Gastroesophageal sphincter (tissue), 4 donors: ENCODE results near the gene DPM3. TPM values are rescaled to one million over a fixed set of nuclear protein-coding genes. Genes with fewer than 3 reads are reported as not detected.
"Not testable (repeated sequence)": the region's sequence is repeated elsewhere in the genome, so short reads cannot be mapped to it uniquely, and the experiment has no call there.

Source experiments
- ATAC-seq: fragments of 150-250 bp; one replicate; pipeline ENCODE4 v1.9.1; 2016; ENCODE audit warnings: mild to moderate bottlenecking, moderate library complexity
- H3K27ac ChIP-seq, 4 donors: fragments of 200-600 bp; sonication (generic) in 3 of 4; 1 replicate in 3 of 4; 2 replicates in 1 of 4; pipeline ENCODE4 v1.5.1; 2016 to 2019
- H3K27me3 ChIP-seq: fragments of 200-600 bp; sonication (generic); one replicate; pipeline ENCODE4 v1.5.1; 2019
- H3K36me3 ChIP-seq, 2 donors: fragments of 200-600 bp; sonication (generic); one replicate each; pipeline ENCODE4 v1.5.1; 2019; ENCODE audit warnings: control low read depth in 1 of 2
- H3K4me1 ChIP-seq, 3 donors: fragments of 200-600 bp; sonication (generic); 1 replicate in 2 of 3; 2 replicates in 1 of 3; pipeline ENCODE4 v1.5.1; 2016 to 2019; ENCODE audit warnings: control low read depth in 2 of 3
- H3K4me3 ChIP-seq, 2 donors: fragments of 200-600 bp; sonication (generic); one replicate each; pipeline ENCODE4 v1.5.1; 2019; ENCODE audit warnings: mild to moderate bottlenecking in 1 of 2, moderate library complexity in 1 of 2
- H3K9me3 ChIP-seq, 3 donors: fragments of 200-600 bp; sonication (generic); one replicate each; pipeline ENCODE4 v1.5.1; 2017 to 2019; ENCODE audit warnings: control low read depth in 2 of 3
- CTCF ChIP-seq, 4 experiments: fragments of 200-600 bp in 2 of 4; fragments of 450-650 bp in 2 of 4; sonication (generic) in 1 of 4; IDR thresholded peaks; one replicate each; pipeline ENCODE4 v1.5.1; 2017 to 2019; ENCODE audit warnings: antibody characterized with exemption in 4 of 4, mild to moderate bottlenecking in 2 of 4, moderate library complexity in 2 of 4
- EP300 ChIP-seq: sonication (generic); formaldehyde crosslinking; IDR thresholded peaks from one replicate; pipeline ENCODE4 v1.6.1; 2017; ENCODE audit warnings: antibody characterized with exemption, mild to moderate bottlenecking
- POLR2A ChIP-seq, 2 donors: fragments of 450-650 bp; IDR thresholded peaks; one replicate each; pipeline ENCODE4 v1.6.1; 2017; ENCODE audit warnings: antibody characterized with exemption in 2 of 2, mild to moderate bottlenecking in 2 of 2, moderate library complexity in 1 of 2
- POLR2AphosphoS5 ChIP-seq: sonication (generic); formaldehyde crosslinking; IDR thresholded peaks from one replicate; pipeline ENCODE4 v1.6.1; 2017; ENCODE audit warnings: antibody characterized with exemption
- WGBS, 2 donors: methylation state at CpG; one replicate each; pipeline ENCODE4 v1.1.5; 2018; ENCODE audit warnings: low coverage in 1 of 2; 5-methylcytosine and 5-hydroxymethylcytosine counted together
- total RNA-seq, 4 donors: library from RNA; depleted of rRNA; stranded (reverse); fragments of >200 nt; gene quantifications; one replicate each; pipeline ENCODE4 v1.1.0, GENCODE V29; 2016

The DPM3 gene
- 100 to 1,000 TPM in 2 of 4 donors, 10 to 100 TPM in 2; 57.9 to 128 (median 87.7) TPM for total RNA-seq

- peaks cover 0 to 50% (median 18%) of the 10 kb centered on the region in 3 donors for H3K4me1 ChIP-seq
- WGBS, 2 donors: 0 to 1% methylated on average over 6 to 16 of the region's 42 CpGs
- H3K36me3 ChIP-seq: peaks cover 0 to 13% of the 10 kb centered on the region in 2 donors
- peak within 1 kb of the TSS; percentile 65 to 96 (median 90) for H3K27ac ChIP-seq
- ATAC-seq: peak; percentile 75
- no peaks in the 10 kb centered on the region for H3K9me3 ChIP-seq
- TF ChIP-seq EP300 (no peak), POLR2A (IDR thresholded peaks at IDR 0.05) (peak; percentile 43 to 58), POLR2AphosphoS5 (peak; percentile 80)
- peak within 1 kb of the TSS; percentile 60 to 84 for H3K4me3 ChIP-seq
- H3K27me3 ChIP-seq: peaks cover 15% of the 10 kb centered on the region
Observed at GRCh38 chr1:155139895-155140629, at the start of gene DPM3. Gene DPM3 (minus strand): TSS chr1:155140531. CDS start chr1:155140240, 291 bp downstream.

GRCh38 chr1:155189926-155190325 lies 49.6 kb upstream of the DPM3 start:
- WGBS, 2 donors: no CpG with 5 or more reads among the region's 45 CpGs
- H3K4me3 ChIP-seq, H3K27me3 ChIP-seq, ATAC-seq, H3K27ac ChIP-seq, H3K9me3 ChIP-seq, H3K36me3 ChIP-seq: not testable (repeated sequence)
- H3K4me1 ChIP-seq: peaks cover 0 to 37% (median 14%) of the 10 kb centered on the region in 3 donors

GRCh38 chr1:155188268-155188667 lies 47.9 kb upstream of the DPM3 start:
- H3K27ac ChIP-seq: no peak overlapping the region
- ATAC-seq: no peak
- H3K4me1 ChIP-seq: peaks cover 0 to 20% (median 8%) of the 10 kb centered on the region in 3 donors
- WGBS, 2 donors: 100% methylated on average over 1 of the region's 14 CpGs; no CpG with 5 or more reads in 1 of the 2 donors
- H3K4me3 ChIP-seq: no peak overlapping the region
- no peaks in the 10 kb centered on the region for H3K9me3 ChIP-seq
- H3K36me3 ChIP-seq: no peaks in the 10 kb centered on the region
- no peaks in the 10 kb centered on the region for H3K27me3 ChIP-seq
- TF ChIP-seq EP300: no peak
- TF ChIP-seq POLR2A (IDR thresholded peaks at IDR 0.05): no peak
- no peak for TF ChIP-seq CTCF (IDR thresholded peaks at IDR 0.05)
- no peak for TF ChIP-seq POLR2AphosphoS5

- no peak for TF ChIP-seq POLR2A (IDR thresholded peaks at IDR 0.05)
- TF ChIP-seq POLR2AphosphoS5: no peak
- no peak for TF ChIP-seq EP300
- TF ChIP-seq CTCF (IDR thresholded peaks at IDR 0.05): no peak
- no peaks in the 10 kb centered on the region for H3K27me3 ChIP-seq
- 75% methylated on average over 4 to 11 of the region's 16 CpGs for WGBS, 2 donors
- no peak overlapping the region for H3K4me3 ChIP-seq
- ATAC-seq: no peak
- no peaks in the 10 kb centered on the region for H3K36me3 ChIP-seq
- H3K4me1 ChIP-seq: peaks cover 0 to 12% (median 0%) of the 10 kb centered on the region in 3 donors
- H3K9me3 ChIP-seq: no peaks in the 10 kb centered on the region
- no peak overlapping the region for H3K27ac ChIP-seq
Observed at GRCh38 chr1:155187456-155187891, 47.1 kb upstream of the DPM3 start.

- WGBS, 2 donors: 50 to 59% methylated on average over 3 to 4 of the region's 14 CpGs
- H3K27me3 ChIP-seq: no peaks in the 10 kb centered on the region
Observed at GRCh38 chr1:155186794-155187455, 46.6 kb upstream of the DPM3 start.

More at GRCh38 chr1:155186794-155187455, 46.6 kb upstream of the DPM3 start:
- Histone ChIP-seq H3K4me3 (no peak overlapping the region), H3K4me1 (peaks cover 0 to 7% (median 0%) of the 10 kb centered on the region in 3 donors), H3K36me3 (no peaks in the 10 kb centered on the region), H3K27ac (no peak overlapping the region), H3K9me3 (no peaks in the 10 kb centered on the region)
- no peak for ATAC-seq
- no peak for TF ChIP-seq POLR2AphosphoS5
- TF ChIP-seq POLR2A (IDR thresholded peaks at IDR 0.05): no peak
- TF ChIP-seq EP300: no peak
- TF ChIP-seq CTCF (IDR thresholded peaks at IDR 0.05): no peak
